GM23338 (cell line): Measurements from ENCODE around the gene NUTM2F. TPM values are rescaled to one million over a fixed set of nuclear protein-coding genes. Genes with fewer than 3 reads are reported as not detected.
A peak's percentile ranks its signal among the peaks of the same experiment; 100 is the strongest.
"Not testable (repeated sequence)": the region's sequence is repeated elsewhere in the genome, so short reads cannot be mapped to it uniquely, and the experiment has no call there.

Source experiments
- ATAC-seq: fragments of 200-7000 bp; cut with Tn5 transposase; 3 replicates; pipeline ENCODE4 v1.9.1; 2020
- DNase-seq: peaks from one replicate; pipeline ENCODE4 v3.0.0-alpha.2; 2015; ENCODE audit warnings: low spot score
- H2AFZ ChIP-seq: fragments of 200-600 bp; sonication (generic); 2 replicates; pipeline ENCODE4 v1.8.0; 2016; ENCODE audit warnings: antibody characterized with exemption, mild to moderate bottlenecking, moderate library complexity
- H3F3A ChIP-seq: fragments of 200-600 bp; sonication (generic); replicated peaks from 2 replicates; pipeline ENCODE4 v1.8.0; 2017; ENCODE audit warnings: antibody characterized with exemption, mixed run types, low read depth
- H3K27ac ChIP-seq: fragments of 200-600 bp; sonication (generic); 2 replicates; pipeline ENCODE4 v1.6.1; 2016; ENCODE audit warnings: low read depth
- H3K27me3 ChIP-seq: fragments of 200-600 bp; sonication (generic); 2 replicates; pipeline ENCODE4 v1.8.0; 2016; ENCODE audit warnings: mild to moderate bottlenecking, mixed run types, moderate library complexity; ENCODE audit not compliant: insufficient read depth
- H3K36me3 ChIP-seq: fragments of 200-600 bp; sonication (generic); 2 replicates; pipeline ENCODE4 v1.8.0; 2016; ENCODE audit warnings: mild to moderate bottlenecking; ENCODE audit not compliant: insufficient read depth
- H3K4me1 ChIP-seq: fragments of 200-600 bp; sonication (generic); 2 replicates; pipeline ENCODE4 v1.8.0; 2016; ENCODE audit warnings: mild to moderate bottlenecking, moderate library complexity; ENCODE audit not compliant: insufficient read depth
- H3K4me2 ChIP-seq: fragments of 200-600 bp; sonication (generic); 2 replicates; pipeline ENCODE4 v1.7.1; 2017; ENCODE audit warnings: mixed run types
- H3K4me3 ChIP-seq: fragments of 200-600 bp; sonication (generic); 2 replicates; pipeline ENCODE4 v1.6.1; 2016; ENCODE audit warnings: mixed run types
- H3K79me2 ChIP-seq: fragments of 200-600 bp; sonication (generic); replicated peaks from 2 replicates; pipeline ENCODE4 v1.8.0; 2017; ENCODE audit warnings: mild to moderate bottlenecking; ENCODE audit not compliant: insufficient read depth
- H3K9me2 ChIP-seq: fragments of 200-600 bp; sonication (generic); 2 replicates; pipeline ENCODE4 v1.8.0; 2017; ENCODE audit not compliant: insufficient read depth
- H4K20me1 ChIP-seq: fragments of 200-600 bp; sonication (generic); replicated peaks from 2 replicates; pipeline ENCODE4 v1.8.0; 2017; ENCODE audit warnings: mild to moderate bottlenecking; ENCODE audit not compliant: insufficient read depth
- H3K27ac Mint-ChIP-seq: 2 replicates; pipeline ENCODE4 v1.8.0; 2020; ENCODE audit warnings: inconsistent platforms, mild to moderate bottlenecking, moderate library complexity, mixed read lengths
- H3K27me3 Mint-ChIP-seq: 3 replicates; pipeline ENCODE4 v1.8.0; 2022; ENCODE audit warnings: low read depth, mild to moderate bottlenecking, moderate library complexity, mixed read lengths, inconsistent platforms; ENCODE audit not compliant: insufficient read depth, poor library complexity
- H3K36me3 Mint-ChIP-seq: 3 replicates; pipeline ENCODE4 v1.8.0; 2021; ENCODE audit warnings: low read depth, mild to moderate bottlenecking, inconsistent platforms, moderate library complexity, mixed read lengths
- H3K4me1 Mint-ChIP-seq: 3 replicates; pipeline ENCODE4 v1.8.0; 2020; ENCODE audit warnings: mild to moderate bottlenecking, inconsistent platforms, mixed read lengths
- H3K4me3 Mint-ChIP-seq: 3 replicates; pipeline ENCODE4 v1.8.0; 2021; ENCODE audit warnings: moderate library complexity, mild to moderate bottlenecking, inconsistent platforms, mixed read lengths
- H3K9me3 Mint-ChIP-seq: 3 replicates; pipeline ENCODE4 v1.8.0; 2020; ENCODE audit warnings: moderate library complexity, mild to moderate bottlenecking, inconsistent platforms, mixed read lengths
- polyA plus RNA-seq: library from polyadenylated mRNA; unstranded; fragments of >200 nt; fragmentation: Nextera tagmentation; extraction: Ambion mirVana; gene quantifications from 2 replicates; pipeline ENCODE4 v1.2.1, GENCODE V29; 2016
- total RNA-seq: library from RNA; depleted of rRNA; stranded (reverse); fragments of >200 nt; shearing (Covaris generic); gene quantifications from 2 replicates; pipeline ENCODE4 v1.2.3, GENCODE V29; 2014

The NUTM2F gene
- total and polyA plus RNA-seq, 2 experiments from 2014 or later: 0.19 to 0.45 TPM

DNA sequence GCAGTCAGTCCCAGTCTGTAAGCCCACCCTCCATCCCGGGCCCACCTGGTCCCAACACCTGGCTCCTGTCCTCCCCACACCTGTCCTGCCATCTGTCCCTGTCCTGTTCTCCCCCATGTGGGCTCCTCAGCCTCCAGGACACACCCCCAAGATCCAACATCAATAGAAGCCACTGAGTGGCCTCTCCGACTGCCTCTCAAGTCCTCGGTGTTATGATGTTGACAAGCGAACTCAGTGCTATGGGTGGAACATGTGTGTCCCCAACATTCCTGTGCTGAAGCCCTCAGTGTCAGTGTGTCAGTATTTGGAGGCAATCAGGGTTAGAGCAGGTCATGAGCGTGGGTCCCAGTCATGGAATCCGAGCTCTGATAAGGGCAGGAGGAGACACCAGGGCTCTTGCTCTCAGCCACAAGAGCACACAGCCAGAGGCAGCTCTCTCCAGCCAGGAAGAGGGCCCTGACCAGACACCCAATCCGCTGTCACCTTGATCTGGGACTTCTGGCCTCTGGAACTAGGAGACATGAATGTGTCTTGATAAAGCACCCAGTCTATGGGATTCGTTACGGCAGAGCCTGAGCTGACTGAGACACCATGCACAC, 6.0 kb downstream of the NUTM2F start:
- not testable (repeated sequence) for H3K4me1 ChIP-seq, H3K36me3 Mint-ChIP-seq

DNA sequence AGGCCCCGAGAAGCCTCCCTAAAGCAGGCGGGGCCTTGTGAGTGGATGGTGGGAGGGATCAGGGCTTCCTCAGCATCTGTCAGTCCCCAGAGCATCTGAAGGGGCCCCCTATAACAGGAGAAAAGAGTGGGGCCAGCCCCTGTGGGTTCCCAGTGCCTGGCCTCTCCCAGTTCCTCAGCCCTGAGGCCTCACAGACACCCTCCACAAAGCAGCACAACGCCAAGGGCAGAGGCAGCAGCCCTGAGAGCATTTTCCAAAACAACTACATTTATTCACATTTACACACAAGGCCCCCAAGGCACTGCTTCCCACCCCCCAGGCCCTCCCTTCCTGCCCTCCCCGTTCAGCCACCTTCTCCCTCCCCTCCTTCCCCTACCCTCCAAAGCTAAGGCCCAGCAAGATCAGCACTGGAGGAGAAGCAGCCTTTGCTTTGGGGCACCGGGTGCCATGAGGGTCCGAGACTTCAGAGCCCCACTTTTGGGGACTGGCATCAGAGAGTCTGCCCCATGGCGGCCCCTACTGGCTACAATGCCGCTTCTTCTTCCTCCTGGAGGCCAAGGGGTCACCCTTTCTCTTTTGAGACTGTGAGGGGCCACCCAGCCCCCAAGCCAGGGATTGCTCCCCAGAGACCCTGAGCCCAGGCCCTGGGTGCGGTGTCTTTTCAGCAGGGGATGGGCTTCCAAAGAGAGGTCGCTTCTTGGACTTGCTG, 10.3 kb downstream of the NUTM2F start:
- H3K79me2 ChIP-seq, H3K27me3 Mint-ChIP-seq, H3K4me3 Mint-ChIP-seq, H3K4me2 ChIP-seq, H3K9me3 Mint-ChIP-seq, DNase-seq, H3K4me1 Mint-ChIP-seq, H3K36me3 ChIP-seq, H2AFZ ChIP-seq, H3K4me1 ChIP-seq, H3K4me3 ChIP-seq, H3K27ac ChIP-seq, H4K20me1 ChIP-seq, H3F3A ChIP-seq, H3K9me2 ChIP-seq, H3K27ac Mint-ChIP-seq, H3K27me3 ChIP-seq, H3K36me3 Mint-ChIP-seq: not testable (repeated sequence)
- peak; percentile 70 for ATAC-seq

More for the DNA sequence above, 6.0 kb downstream of the NUTM2F start:
- H3K27ac ChIP-seq, H3K4me3 Mint-ChIP-seq, H3K36me3 ChIP-seq, H3K27me3 Mint-ChIP-seq, H3K79me2 ChIP-seq, H3K4me1 Mint-ChIP-seq, H3K9me2 ChIP-seq, H3K4me3 ChIP-seq, H3K4me2 ChIP-seq, DNase-seq, H4K20me1 ChIP-seq, ATAC-seq, H2AFZ ChIP-seq, H3K9me3 Mint-ChIP-seq, H3K27me3 ChIP-seq, H3F3A ChIP-seq, H3K27ac Mint-ChIP-seq: not testable (repeated sequence)

DNA sequence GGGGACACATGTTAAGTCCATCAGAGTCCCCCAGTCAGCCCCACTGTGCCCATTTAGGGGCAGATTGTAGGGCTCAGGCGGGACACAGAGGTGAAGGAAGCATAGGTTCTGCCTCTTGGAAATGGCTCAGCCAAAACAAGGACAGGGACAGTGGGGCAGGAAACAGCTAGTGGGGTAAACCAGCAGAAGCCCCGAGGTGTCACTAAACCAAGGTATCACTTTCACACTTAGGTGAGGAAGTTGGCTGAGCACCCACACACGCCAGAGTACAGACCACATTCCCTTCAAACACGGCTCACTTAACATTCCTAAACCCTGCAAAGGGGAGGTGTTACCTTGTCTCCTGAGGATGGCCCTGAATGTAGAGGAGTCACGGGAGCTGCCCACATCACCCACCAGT, 12.2 kb downstream of the NUTM2F start:
- not testable (repeated sequence) for H2AFZ ChIP-seq, H3K9me3 Mint-ChIP-seq, H3K27me3 Mint-ChIP-seq, H3K36me3 ChIP-seq, H3K4me2 ChIP-seq, ATAC-seq, DNase-seq, H3K4me1 Mint-ChIP-seq, H3K27me3 ChIP-seq, H3F3A ChIP-seq, H3K36me3 Mint-ChIP-seq, H3K27ac Mint-ChIP-seq, H3K79me2 ChIP-seq, H4K20me1 ChIP-seq, H3K9me2 ChIP-seq, H3K4me3 Mint-ChIP-seq, H3K4me3 ChIP-seq, H3K4me1 ChIP-seq, H3K27ac ChIP-seq

DNA sequence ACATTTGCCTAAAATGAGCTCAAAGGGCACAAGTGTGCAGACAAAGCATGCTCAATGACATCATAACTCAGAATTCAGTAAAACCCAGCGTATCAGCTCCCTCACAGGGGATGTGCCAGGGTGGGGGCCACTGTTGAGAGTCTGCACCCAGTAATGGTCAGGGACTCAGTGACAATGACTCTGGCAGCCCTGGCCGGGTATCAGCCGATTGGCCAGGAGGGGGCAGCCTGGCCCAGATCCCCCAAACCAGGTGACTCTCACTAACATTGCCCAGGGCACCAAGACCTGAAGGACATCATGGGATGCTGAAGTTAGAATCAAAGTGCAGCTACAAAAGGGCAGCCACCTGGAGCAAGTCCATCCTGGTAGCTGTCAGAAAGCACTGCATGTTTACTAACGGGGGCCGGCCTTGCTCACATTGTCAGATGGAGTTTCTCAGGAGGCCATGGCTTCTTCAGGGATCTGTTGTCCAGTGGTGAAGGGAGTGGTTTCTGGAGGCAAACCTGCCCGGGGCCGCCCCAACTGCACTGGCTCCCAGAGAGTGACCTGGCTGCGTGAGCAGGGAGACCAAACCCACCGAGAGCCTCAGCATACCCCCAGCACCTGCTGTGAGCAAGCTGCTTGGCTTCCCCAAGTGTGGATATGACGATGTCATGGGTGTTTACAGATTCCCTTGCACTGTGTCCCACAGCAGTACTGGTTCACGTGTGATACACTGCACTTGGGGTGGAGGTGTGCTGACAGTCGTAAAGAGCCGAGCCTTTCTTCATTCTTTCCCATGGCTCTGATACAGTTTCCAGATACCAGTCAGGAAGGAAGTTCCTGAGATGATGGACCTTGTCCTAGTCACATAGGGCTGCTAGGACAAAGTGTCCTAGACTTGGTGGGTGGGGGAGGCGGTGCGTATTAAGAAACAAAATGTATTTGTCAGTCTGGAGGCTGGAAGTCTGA, 13.1 kb downstream of the NUTM2F start:
- H3K4me1 ChIP-seq, H3F3A ChIP-seq, DNase-seq, H3K79me2 ChIP-seq, H3K4me2 ChIP-seq, H3K4me1 Mint-ChIP-seq, H2AFZ ChIP-seq, H3K4me3 Mint-ChIP-seq, H3K36me3 Mint-ChIP-seq, H3K9me3 Mint-ChIP-seq, H3K27me3 ChIP-seq, H3K27ac Mint-ChIP-seq, H3K27ac ChIP-seq, H3K9me2 ChIP-seq, H4K20me1 ChIP-seq, H3K4me3 ChIP-seq, H3K36me3 ChIP-seq, H3K27me3 Mint-ChIP-seq: not testable (repeated sequence)
- peak; percentile 93 for ATAC-seq
